Measurements from ENCODE around the gene PEAK1.

DNA sequence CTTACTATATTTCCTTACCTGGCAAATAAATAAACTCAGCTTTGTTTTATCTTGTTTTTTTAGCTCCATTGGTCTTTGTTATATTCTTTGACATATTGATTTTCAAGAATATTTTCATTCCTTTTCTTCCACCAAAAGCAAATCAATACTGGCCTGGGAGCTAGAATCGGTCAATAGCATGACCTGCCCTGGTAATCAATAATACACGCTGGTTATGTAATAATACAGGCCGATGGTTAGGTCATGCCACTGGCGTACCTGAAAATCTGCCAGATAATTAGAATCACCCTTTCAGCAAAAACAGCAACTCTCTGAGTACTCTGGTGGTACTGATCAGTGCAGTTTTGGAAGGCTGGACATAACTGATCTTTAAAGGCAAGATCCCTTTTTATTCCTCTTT is 39.9 kb downstream of the PEAK1 start:
- TF ChIP-seq, protein P1, sequence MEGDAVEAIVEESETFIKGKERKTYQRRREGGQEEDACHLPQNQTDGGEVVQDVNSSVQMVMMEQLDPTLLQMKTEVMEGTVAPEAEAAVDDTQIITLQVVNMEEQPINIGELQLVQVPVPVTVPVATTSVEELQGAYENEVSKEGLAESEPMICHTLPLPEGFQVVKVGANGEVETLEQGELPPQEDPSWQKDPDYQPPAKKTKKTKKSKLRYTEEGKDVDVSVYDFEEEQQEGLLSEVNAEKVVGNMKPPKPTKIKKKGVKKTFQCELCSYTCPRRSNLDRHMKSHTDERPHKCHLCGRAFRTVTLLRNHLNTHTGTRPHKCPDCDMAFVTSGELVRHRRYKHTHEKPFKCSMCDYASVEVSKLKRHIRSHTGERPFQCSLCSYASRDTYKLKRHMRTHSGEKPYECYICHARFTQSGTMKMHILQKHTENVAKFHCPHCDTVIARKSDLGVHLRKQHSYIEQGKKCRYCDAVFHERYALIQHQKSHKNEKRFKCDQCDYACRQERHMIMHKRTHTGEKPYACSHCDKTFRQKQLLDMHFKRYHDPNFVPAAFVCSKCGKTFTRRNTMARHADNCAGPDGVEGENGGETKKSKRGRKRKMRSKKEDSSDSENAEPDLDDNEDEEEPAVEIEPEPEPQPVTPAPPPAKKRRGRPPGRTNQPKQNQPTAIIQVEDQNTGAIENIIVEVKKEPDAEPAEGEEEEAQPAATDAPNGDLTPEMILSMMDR (tag by site-specific recombination; IDR thresholded peaks at IDR 0.05): no peak
- TF ChIP-seq ZSCAN23 (tag by site-specific recombination; IDR thresholded peaks at IDR 0.05) (no peak), ZFP37 (tag by site-specific recombination; IDR thresholded peaks at IDR 0.05) (no peak), ZNF24 (tag by site-specific recombination; IDR thresholded peaks at IDR 0.05) (no peak), RBAK (tag by site-specific recombination; IDR thresholded peaks at IDR 0.05) (no peak)
- TF ChIP-seq, protein P2, sequence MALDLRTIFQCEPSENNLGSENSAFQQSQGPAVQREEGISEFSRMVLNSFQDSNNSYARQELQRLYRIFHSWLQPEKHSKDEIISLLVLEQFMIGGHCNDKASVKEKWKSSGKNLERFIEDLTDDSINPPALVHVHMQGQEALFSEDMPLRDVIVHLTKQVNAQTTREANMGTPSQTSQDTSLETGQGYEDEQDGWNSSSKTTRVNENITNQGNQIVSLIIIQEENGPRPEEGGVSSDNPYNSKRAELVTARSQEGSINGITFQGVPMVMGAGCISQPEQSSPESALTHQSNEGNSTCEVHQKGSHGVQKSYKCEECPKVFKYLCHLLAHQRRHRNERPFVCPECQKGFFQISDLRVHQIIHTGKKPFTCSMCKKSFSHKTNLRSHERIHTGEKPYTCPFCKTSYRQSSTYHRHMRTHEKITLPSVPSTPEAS (tag by site-specific recombination; IDR thresholded peaks at IDR 0.05): no peak

Measured in HEK293 (cell line).